B cell (primary cell): ENCODE data around the gene LYAR. TPM values are rescaled to one million over a fixed set of nuclear protein-coding genes. Genes with fewer than 3 reads are reported as not detected.

Experiments used
- ATAC-seq: fragments of 200-7000 bp; cut with Tn5 transposase; one replicate; pipeline ENCODE4 v1.10.0; 2021; ENCODE audit warnings: low read depth, mild to moderate bottlenecking, moderate number of reproducible peaks, moderate library complexity
- CTCF ChIA-PET: fragments of 350-600 bp; sonication (Branson Sonifier 250); formaldehyde crosslinking; loops from one replicate; lab custom pipeline; 2021; ENCODE audit warnings: antibody characterized with exemption, inconsistent platforms; lab: Charles Lee
- POLR2A ChIA-PET: fragments of 350-600 bp; sonication (Branson Sonifier 250); formaldehyde crosslinking; loops from one replicate; lab custom pipeline; 2021; ENCODE audit warnings: antibody characterized with exemption; lab: Charles Lee
- DNase-seq: peaks from one replicate; pipeline ENCODE4 v3.0.0; 2013
- H2AFZ ChIP-seq: 2 replicates; pipeline ENCODE4 v1.6.1; 2012; ENCODE audit warnings: mild to moderate bottlenecking, low read depth, low read length; ENCODE audit not compliant: insufficient read depth, poor library complexity, severe bottlenecking
- H3K27ac ChIP-seq, 2 donors: 1 replicate in 1 of 2; 2 replicates in 1 of 2; pipeline ENCODE4 v1.5.1; 2012 to 2013; ENCODE audit warnings: low read length in 2 of 2, mild to moderate bottlenecking in 2 of 2, moderate library complexity in 1 of 2
- H3K27me3 ChIP-seq, 4 experiments: fragments of 200-600 bp in 1 of 4; sonication (generic) in 1 of 4; replicated peaks in 1 of 4; 1 replicate in 2 of 4; 2 replicates in 2 of 4; pipeline versions ENCODE4 v1.6.1 to v1.7.0; 2013 to 2016; ENCODE audit warnings: low read length in 3 of 4, mild to moderate bottlenecking in 2 of 4, mixed read lengths in 1 of 4, moderate library complexity in 1 of 4; ENCODE audit not compliant: insufficient read depth in 4 of 4, control insufficient read depth in 3 of 4; ENCODE audit errors: control extremely low read depth in 1 of 4
- H3K36me3 ChIP-seq, 2 experiments: replicated peaks in 1 of 2; 1 replicate in 1 of 2; 2 replicates in 1 of 2; pipeline versions ENCODE4 v1.6.1 to v1.7.1; 2013; ENCODE audit warnings: low read length in 1 of 2; ENCODE audit not compliant: insufficient read depth in 2 of 2, control insufficient read depth in 1 of 2; ENCODE audit errors: control extremely low read depth in 1 of 2, extremely low read depth in 1 of 2
- H3K4me1 ChIP-seq, 2 donors: fragments of 200-600 bp in 1 of 2; sonication (generic) in 1 of 2; 1 replicate in 1 of 2; 2 replicates in 1 of 2; pipeline versions ENCODE4 v1.5.1 to v1.6.1; 2013 to 2017; ENCODE audit warnings: low read length in 2 of 2; ENCODE audit not compliant: control insufficient read depth in 2 of 2, insufficient read depth in 2 of 2
- H3K4me2 ChIP-seq: replicated peaks from 2 replicates; pipeline ENCODE3; 2012; ENCODE audit warnings: mild to moderate bottlenecking, low read depth, low read length; ENCODE audit not compliant: poor library complexity, severe bottlenecking
- H3K4me3 ChIP-seq, 5 experiments: fragments of 200-600 bp in 1 of 5; sonication (generic) in 1 of 5; 1 replicate in 3 of 5; 2 replicates in 2 of 5; pipeline versions ENCODE4 v1.5.1 to v1.7.0; 2011 to 2016; ENCODE audit warnings: low read length in 4 of 5, mild to moderate bottlenecking in 4 of 5, low read depth in 2 of 5, control low read depth in 1 of 5, moderate library complexity in 1 of 5; ENCODE audit not compliant: insufficient read depth in 1 of 5; ENCODE audit errors: control extremely low read depth in 1 of 5, extremely low read depth in 1 of 5
- H3K79me2 ChIP-seq: fragments of 200-600 bp; sonication (generic); one replicate; pipeline ENCODE4 v1.6.0; 2016; ENCODE audit warnings: low read length; ENCODE audit not compliant: control insufficient read depth, insufficient read depth
- H3K9ac ChIP-seq: fragments of 200-600 bp; sonication (generic); 2 replicates; pipeline ENCODE4 v1.6.1; 2017; ENCODE audit warnings: mild to moderate bottlenecking, low read length, moderate library complexity
- H3K9me3 ChIP-seq, 3 donors: one replicate each; pipeline versions ENCODE4 v1.6.1 to v1.7.1; 2013; ENCODE audit warnings: low read length in 2 of 3; ENCODE audit not compliant: control insufficient read depth in 2 of 3, insufficient read depth in 1 of 3; ENCODE audit errors: control extremely low read depth in 1 of 3
- H4K20me1 ChIP-seq: 2 replicates; pipeline ENCODE4 v1.6.0; 2012; ENCODE audit warnings: mild to moderate bottlenecking, low read length; ENCODE audit not compliant: insufficient read depth, control insufficient read depth, poor library complexity, severe bottlenecking
- H3K27ac Mint-ChIP-seq: one replicate; pipeline ENCODE4 v1.8.0; 2021; ENCODE audit warnings: mixed read lengths
- H3K27me3 Mint-ChIP-seq: one replicate; pipeline ENCODE4 v1.8.0; 2021; ENCODE audit warnings: mixed read lengths
- H3K4me1 Mint-ChIP-seq: one replicate; pipeline ENCODE4 v1.8.0; 2021; ENCODE audit warnings: mixed read lengths
- H3K4me3 Mint-ChIP-seq: one replicate; pipeline ENCODE4 v1.8.0; 2021; ENCODE audit warnings: mixed read lengths
- H3K9me3 Mint-ChIP-seq: one replicate; pipeline ENCODE4 v1.8.0; 2022; ENCODE audit warnings: mixed read lengths; ENCODE audit not compliant: insufficient read depth
- EZH2 ChIP-seq: IDR thresholded peaks from 2 replicates; pipeline ENCODE4 v1.6.1; 2012; ENCODE audit warnings: borderline replicate concordance, low read depth, mild to moderate bottlenecking, moderate library complexity, low read length; ENCODE audit not compliant: insufficient read depth, poor library complexity, severe bottlenecking
- WGBS: methylation state at CpG from one replicate; pipeline ENCODE4 v1.1.5; 2013; ENCODE audit warnings: missing lambda C conversion rate; ENCODE audit not compliant: insufficient coverage; 5-methylcytosine and 5-hydroxymethylcytosine counted together
- intact Hi-C: fragments of 100-400 bp; cut with micrococcal nuclease; formaldehyde crosslinking; loops from one replicate; pipeline ENCODE4 v1.10.0; 2022
- polyA plus RNA-seq: library from polyadenylated mRNA; depleted of rRNA; stranded (reverse); fragments of >200 nt; gene quantifications from 2 replicates; pipeline ENCODE4 v1.2.3, GENCODE V29; 2012
- total RNA-seq, 2 donors: library from RNA; stranded (reverse); fragments of 120-200 nt in 1 of 2; gene quantifications; 1 replicate in 1 of 2; 2 replicates in 1 of 2; pipeline versions ENCODE4 v1.2.3 to v1.2.4, GENCODE V29; 2013 to 2022
- TF ChIP-seq, protein P1 (sequence below): fragments of 200-600 bp; IDR thresholded peaks from one replicate; pipeline ENCODE4 v1.8.0; 2022; ENCODE audit warnings: antibody characterized with exemption, mild to moderate bottlenecking

Gene LYAR
- total and polyA plus RNA-seq, 2 donors (not counting 1 experiment from before 2014, with no cell fraction given): 3.0 to 11.5 TPM

DNA sequence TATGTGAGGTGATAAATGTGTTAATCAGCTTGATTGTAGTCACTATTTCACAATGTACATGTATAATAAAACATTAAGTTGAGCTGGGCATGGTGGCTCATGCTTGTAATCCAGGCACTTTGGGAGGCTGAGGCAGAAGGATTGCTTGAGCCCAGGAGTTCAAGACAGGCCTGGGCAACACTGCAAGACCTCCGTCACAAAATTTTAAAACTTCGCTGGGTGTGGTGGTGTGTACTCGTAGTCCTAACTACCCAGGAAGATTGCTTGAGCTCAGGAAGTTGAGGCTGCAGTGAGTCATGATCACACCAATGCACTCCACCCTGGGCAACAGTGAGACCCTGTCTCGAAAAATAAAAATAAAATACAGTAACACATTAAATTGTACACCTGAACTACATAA lies 20.1 kb downstream of the LYAR start:
- H3K27ac Mint-ChIP-seq: no peak overlapping the region
- H3K4me1 Mint-ChIP-seq: no peaks in the 10 kb centered on the region
- WGBS: 100% methylated on average over 2 of the region's 4 CpGs
- no peak for ATAC-seq
- no peak overlapping the region for H3K27ac ChIP-seq
- H3K4me2 ChIP-seq: no peak overlapping the region
- no peaks in the 10 kb centered on the region for H3K4me1 ChIP-seq
- H3K9me3 Mint-ChIP-seq: no peaks in the 10 kb centered on the region
- H3K79me2 ChIP-seq: no peaks in the 10 kb centered on the region
- H3K4me3 ChIP-seq: no peak overlapping the region
- TF ChIP-seq, protein P1, sequence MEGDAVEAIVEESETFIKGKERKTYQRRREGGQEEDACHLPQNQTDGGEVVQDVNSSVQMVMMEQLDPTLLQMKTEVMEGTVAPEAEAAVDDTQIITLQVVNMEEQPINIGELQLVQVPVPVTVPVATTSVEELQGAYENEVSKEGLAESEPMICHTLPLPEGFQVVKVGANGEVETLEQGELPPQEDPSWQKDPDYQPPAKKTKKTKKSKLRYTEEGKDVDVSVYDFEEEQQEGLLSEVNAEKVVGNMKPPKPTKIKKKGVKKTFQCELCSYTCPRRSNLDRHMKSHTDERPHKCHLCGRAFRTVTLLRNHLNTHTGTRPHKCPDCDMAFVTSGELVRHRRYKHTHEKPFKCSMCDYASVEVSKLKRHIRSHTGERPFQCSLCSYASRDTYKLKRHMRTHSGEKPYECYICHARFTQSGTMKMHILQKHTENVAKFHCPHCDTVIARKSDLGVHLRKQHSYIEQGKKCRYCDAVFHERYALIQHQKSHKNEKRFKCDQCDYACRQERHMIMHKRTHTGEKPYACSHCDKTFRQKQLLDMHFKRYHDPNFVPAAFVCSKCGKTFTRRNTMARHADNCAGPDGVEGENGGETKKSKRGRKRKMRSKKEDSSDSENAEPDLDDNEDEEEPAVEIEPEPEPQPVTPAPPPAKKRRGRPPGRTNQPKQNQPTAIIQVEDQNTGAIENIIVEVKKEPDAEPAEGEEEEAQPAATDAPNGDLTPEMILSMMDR: no peak
- TF ChIP-seq EZH2: no peak
- H3K4me3 Mint-ChIP-seq: no peak overlapping the region
- no peaks in the 10 kb centered on the region for H3K9me3 ChIP-seq
- no peaks in the 10 kb centered on the region for H3K27me3 ChIP-seq
- no peak overlapping the region for H2AFZ ChIP-seq
- CTCF ChIA-PET: no interaction called here
- H3K27me3 Mint-ChIP-seq: no peaks in the 10 kb centered on the region
- DNase-seq: no peak
- peaks cover 0 to 40% of the 10 kb centered on the region in 2 experiments for H3K36me3 ChIP-seq
- H3K9ac ChIP-seq: no peak overlapping the region
- no peaks in the 10 kb centered on the region for H4K20me1 ChIP-seq
- POLR2A ChIA-PET: no interaction called here
- intact Hi-C loops: no loop called here

DNA sequence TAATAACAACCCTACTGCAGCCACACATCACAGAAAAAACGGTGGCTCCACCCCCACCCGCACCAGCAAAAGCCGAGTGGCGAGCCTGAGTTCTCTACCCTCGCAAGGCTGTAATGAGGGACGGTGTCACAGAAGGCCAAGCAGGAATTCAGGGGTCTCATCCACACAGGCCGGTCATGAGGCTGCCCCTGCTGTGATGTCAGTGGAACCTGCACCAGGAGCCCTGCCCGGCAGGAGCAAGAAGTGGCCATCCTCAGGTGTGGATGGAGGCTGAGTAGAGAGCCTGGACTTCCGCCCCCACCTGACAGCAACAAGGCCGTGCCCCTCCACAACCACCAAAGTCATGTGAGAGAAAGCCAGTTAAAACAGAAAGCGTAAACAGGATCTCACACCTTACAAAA lies 20.6 kb downstream of the LYAR start:
- intact Hi-C loops: no loop called here
- no peaks in the 10 kb centered on the region for H3K4me1 Mint-ChIP-seq
- ChIA-PET CTCF (no interaction called here), POLR2A (no interaction called here)
- TF ChIP-seq, protein P1: no peak
- TF ChIP-seq EZH2: no peak
- Histone ChIP-seq H3K9ac (no peak overlapping the region), H3K4me2 (no peak overlapping the region), H3K4me3 (no peak overlapping the region), H2AFZ (no peak overlapping the region), H3K27me3 (no peaks in the 10 kb centered on the region), H3K4me1 (no peaks in the 10 kb centered on the region), H3K9me3 (no peaks in the 10 kb centered on the region), H3K79me2 (no peaks in the 10 kb centered on the region), H3K36me3 (peaks cover 0 to 35% of the 10 kb centered on the region in 2 experiments), H4K20me1 (no peaks in the 10 kb centered on the region), H3K27ac (no peak overlapping the region)
- no peak overlapping the region for H3K27ac Mint-ChIP-seq
- H3K27me3 Mint-ChIP-seq: no peaks in the 10 kb centered on the region
- DNase-seq (no peak), ATAC-seq (no peak)
- WGBS: 96% methylated on average over 7 of the region's 11 CpGs
- H3K4me3 Mint-ChIP-seq: no peak overlapping the region
- no peaks in the 10 kb centered on the region for H3K9me3 Mint-ChIP-seq
